Measurements from ENCODE around the gene DELE1.
"Not testable (repeated sequence)": the region's sequence is repeated elsewhere in the genome, so short reads cannot be mapped to it uniquely, and the experiment has no call there.

Gene DELE1

DNA sequence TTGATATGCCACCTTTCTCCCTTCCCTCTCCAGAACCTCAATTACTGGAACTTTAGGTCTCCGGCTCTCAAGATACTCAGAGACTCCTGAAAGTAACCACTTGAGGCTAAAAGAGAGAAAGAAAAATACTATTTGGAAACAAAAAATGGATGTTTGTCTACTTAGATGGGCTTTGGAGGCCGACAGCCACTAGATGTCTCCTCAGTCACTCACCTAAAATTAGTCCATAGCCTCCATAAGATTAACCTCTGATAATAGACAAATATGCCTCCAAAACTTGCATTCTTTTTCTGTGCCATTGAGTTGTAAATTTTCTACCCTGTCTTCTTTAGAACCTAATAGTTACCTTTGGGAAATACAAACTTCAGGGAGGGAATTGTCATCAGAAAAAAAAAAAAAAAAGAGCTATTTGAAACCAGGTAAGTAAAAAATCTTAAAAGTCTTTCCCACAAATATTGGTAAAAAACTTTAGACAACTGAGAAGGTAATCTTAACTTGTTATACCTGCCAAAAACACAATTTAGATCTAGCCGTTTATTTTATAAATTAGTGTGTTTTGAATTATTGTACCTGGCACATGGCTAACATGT lies 34.3 kb upstream of the DELE1 start:
- DNase-seq (ENCODE audit: low read depth), result no peak

GRCh38 chr5:141890429-141890828 lies 33.2 kb upstream of the DELE1 start:
- DNase-seq (ENCODE audit: low read depth), result not testable (repeated sequence)

DNA sequence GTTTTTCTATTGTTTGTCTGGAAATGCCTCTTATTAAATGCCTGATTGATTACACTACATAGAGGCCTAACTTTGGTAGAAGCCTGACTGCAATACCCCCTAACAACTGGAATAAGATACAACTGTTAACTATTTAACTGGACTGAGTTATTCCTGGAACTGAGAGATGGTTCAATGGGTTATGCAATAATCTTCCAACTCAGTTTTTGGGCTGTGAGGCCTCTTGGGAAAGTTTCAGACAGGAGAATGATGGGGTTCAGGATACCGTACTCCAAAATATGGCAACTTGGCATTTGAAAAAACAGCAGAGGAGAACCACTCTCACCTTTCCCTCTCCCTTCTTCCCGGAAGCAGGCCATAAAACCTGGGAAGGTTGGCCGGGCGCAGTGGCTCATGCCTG lies 26.2 kb upstream of the DELE1 start:
- no peak for DNase-seq (ENCODE audit: low read depth)

- DNase-seq (ENCODE audit: low read depth), result no peak
These were observed 25.1 kb upstream of the DELE1 start for GRCh38 chr5:141898448-141899049.

GRCh38 chr5:141902015-141902814 lies 21.5 kb upstream of the DELE1 start:
- no peak for DNase-seq (ENCODE audit: low read depth)

- DNase-seq (ENCODE audit: low read depth), result no peak
These were observed 20.4 kb upstream of the DELE1 start for GRCh38 chr5:141903261-141903660.

DNA sequence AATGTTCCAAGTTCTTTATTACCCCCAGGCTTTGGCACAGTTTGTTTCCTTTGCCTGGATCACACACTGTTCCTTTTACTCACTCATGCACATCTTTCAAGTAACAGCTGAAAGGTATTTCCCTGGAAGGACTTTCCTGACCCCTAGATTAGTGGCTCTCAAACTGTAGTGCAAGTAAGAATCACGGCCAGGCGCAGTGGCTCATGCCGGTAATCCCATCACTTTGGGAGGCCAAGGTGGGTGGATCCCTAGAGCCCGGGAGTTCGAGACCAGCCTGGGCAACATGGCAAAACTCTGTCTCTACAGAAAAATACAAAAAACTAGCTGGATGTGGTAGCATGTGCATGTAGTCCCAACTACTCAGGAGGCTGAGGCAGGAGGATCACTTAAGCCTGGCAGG lies 19.1 kb upstream of the DELE1 start:
- DNase-seq (ENCODE audit: low read depth), result no peak

GRCh38 chr5:141906517-141906916 lies 17.2 kb upstream of the DELE1 start:
- DNase-seq (ENCODE audit: low read depth), result no peak

GRCh38 chr5:141906972-141907371 lies 16.7 kb upstream of the DELE1 start:
- no peak for DNase-seq (ENCODE audit: low read depth)

- no peak for DNase-seq (ENCODE audit: low read depth)
These were observed 14.9 kb upstream of the DELE1 start for GRCh38 chr5:141908796-141909195.

GRCh38 chr5:141909212-141909611 lies 14.5 kb upstream of the DELE1 start:
- no peak for DNase-seq (ENCODE audit: low read depth)

- DNase-seq (ENCODE audit: low read depth), result no peak
These were observed 13.4 kb upstream of the DELE1 start for GRCh38 chr5:141910271-141910673.

DNA sequence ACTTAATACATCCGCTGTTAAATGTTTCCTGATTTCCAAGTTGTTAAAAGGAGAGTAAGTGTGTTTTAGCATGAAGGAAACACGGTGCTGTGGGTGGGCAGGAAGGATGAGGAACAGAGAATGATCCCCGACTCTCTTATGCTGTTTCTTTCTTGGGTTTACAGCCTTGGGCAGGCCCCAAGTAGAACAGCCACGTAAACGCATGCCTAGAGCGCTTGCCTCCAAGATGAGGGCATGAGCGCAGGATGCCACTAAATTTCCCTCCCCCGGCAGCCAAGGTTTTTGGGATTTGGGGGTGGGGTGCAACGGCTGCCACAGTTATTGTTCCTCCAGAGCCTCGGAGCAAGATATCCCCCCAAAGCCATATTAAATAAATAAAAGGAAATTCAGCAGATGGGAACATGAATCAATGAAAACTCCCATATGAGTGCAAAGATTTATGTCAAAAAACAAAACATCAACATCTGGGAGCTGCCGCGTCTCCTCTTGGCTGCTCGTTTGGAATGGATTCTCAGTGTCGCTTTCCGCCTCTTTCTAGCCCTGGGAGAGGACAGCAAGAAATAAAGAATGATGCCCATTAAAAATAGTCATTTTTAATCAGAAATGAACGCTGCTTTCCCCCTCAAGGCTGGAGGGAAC lies 10.0 kb upstream of the DELE1 start:
- no peak for DNase-seq (ENCODE audit: low read depth)

DNA sequence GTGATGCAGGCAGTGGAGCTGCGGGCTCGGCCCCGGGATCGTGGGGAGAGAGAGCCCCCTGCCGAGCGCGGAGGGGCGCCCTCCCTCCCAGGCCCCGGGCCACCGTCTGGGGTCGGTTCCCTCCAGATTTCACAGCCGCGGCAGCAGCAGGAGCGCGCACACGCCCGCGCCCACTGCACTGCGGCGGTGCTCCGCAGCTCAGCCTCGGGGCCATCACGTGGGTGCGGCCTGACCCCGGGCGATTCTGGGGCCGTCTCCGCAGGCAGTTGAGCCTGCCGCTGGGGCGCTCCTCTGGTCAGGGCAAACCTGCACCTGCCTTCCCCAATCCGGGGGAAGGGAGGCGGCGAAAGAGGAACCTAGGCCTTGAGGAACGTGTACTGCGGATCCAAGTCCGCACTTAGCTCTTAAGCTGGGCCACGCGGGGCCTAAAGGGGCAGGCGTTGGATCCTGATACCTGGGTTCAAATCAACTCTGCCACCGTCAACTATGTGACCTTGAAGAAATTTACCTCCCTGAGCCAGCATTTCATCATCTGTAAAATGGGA lies 9.4 kb upstream of the DELE1 start:
- no peak for DNase-seq (ENCODE audit: low read depth)

- no peak for DNase-seq (ENCODE audit: low read depth)
These were observed 8.9 kb upstream of the DELE1 start for GRCh38 chr5:141914797-141915196.

GRCh38 chr5:141915881-141916336 lies 7.8 kb upstream of the DELE1 start:
- no peak for DNase-seq (ENCODE audit: low read depth)

- DNase-seq (ENCODE audit: low read depth), result no peak
These were observed 7.1 kb upstream of the DELE1 start for GRCh38 chr5:141916522-141916921.

DNA sequence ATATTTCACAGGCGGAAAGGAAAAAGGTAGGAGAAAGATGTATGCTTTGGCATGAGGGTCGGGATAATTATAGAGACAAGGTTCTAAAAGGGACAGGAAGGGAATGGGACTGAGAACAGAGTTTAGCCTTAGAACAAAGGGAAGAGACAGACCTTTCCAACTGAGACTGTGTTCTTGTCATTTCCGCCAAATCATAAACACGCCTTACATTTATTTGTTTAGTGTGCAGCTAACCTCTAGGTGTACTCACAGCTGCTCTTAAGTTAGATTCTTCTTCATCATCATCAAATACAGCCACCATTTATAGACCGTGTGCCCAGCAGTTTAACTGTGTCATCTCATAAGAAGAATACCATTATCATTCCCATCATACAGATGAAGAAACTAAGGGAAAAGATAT lies 5.9 kb upstream of the DELE1 start:
- DNase-seq (ENCODE audit: low read depth), result no peak

DNA sequence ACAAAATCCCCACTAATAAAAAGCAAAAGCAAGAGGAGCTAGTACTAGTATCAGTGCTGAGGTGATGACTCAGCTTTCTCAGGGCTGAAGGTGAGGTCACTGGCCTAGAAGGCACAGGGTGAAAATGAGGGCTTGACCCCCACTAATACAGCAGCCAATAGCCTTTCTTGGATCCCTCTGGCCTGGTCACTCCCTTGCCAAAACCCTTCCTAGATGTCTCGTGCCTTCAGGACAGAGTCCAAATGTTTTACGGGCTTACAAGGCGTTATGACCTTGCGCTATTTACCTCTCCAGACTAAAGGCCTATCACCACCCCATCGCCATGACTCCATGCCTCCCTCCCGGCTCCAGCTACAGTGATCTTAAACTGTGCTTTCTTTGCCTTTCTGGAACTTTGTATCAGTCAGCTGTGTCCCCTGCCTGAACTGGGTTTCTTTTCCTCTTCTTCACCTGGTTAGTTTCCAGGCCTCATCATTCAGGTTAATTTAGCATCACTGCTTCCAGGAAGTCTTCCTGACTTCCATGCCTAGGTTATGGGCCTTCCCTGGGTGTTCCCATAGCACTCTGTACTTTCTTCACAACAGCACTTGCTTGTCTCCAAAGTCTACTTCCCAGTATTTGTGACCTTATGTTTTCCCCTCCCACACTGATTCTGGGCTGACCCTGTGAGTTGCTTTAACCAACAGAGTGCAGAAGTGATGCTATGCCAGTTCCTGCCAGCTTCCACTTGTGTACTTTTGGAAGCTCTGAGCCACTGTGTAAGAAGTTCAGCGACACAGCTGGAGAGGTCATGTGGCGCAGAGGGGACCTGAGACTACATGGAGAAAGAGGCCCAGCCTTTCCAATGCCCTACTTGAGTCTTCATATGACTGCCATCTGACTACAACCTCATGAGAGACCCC lies 4.2 kb upstream of the DELE1 start:
- DNase-seq (ENCODE audit: low read depth), result no peak

DNA sequence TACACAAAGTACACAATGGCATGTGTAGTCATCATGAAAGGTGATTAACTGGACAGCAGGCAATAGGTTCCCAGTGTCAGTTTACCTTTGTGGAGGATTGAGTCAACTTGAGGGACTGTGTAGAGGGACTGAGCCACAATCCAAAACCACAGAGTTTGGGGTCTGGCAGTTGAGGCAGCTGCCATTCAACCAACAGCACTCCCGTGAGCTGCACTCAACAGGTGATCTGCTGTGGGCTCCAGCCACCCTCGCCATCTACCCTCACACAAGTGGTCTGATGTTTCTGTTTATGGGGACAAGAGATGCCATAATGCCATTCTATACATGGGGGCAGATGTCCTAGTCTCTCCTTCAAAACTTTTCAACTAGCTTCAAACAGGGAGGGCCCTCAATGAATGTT lies 2.9 kb upstream of the DELE1 start:
- DNase-seq (ENCODE audit: low read depth), result no peak

- not testable (repeated sequence) for DNase-seq (ENCODE audit: low read depth)
These were observed 734 bp upstream of the DELE1 start for GRCh38 chr5:141922827-141923447.

Data from stimulated activated CD8-positive, alpha-beta memory T cell treated with anti-CD3 and anti-CD28 coated beads, Interleukin-15, amount 100 ng/mL, for 24 hours (primary cell).